IMR-90 (cell line): ENCODE data around the gene PRDM9.

Source experiments
- CEBPB ChIP-seq: IDR thresholded peaks from 2 replicates; pipeline ENCODE4 v1.6.1; 2012; ENCODE audit warnings: low read depth, low read length, improper control_type of control experiment
- CTCF ChIP-seq: conservative IDR thresholded peaks from 2 replicates; pipeline ENCODE4 v1.5.1; 2012; ENCODE audit warnings: mild to moderate bottlenecking, low read depth, low read length, improper control_type of control experiment
- ELK1 ChIP-seq: fragments of 150-350 bp; IDR thresholded peaks from 2 replicates; pipeline ENCODE4 v1.6.1; 2016; ENCODE audit warnings: low read depth, mild to moderate bottlenecking, low read length, moderate library complexity, borderline replicate concordance
- POLR2A ChIP-seq: IDR thresholded peaks from 2 replicates; pipeline ENCODE4 v1.6.1; 2012; ENCODE audit warnings: mild to moderate bottlenecking, low read depth, low read length
- RFX5 ChIP-seq: IDR thresholded peaks from 2 replicates; pipeline ENCODE4 v1.8.0; 2012; ENCODE audit warnings: low read depth, mild to moderate bottlenecking, low read length, moderate library complexity
- SMC3 ChIP-seq: fragments of 150-350 bp; IDR thresholded peaks from 2 replicates; pipeline ENCODE4 v1.6.1; 2016; ENCODE audit warnings: low read depth, mild to moderate bottlenecking, antibody characterized with exemption, low read length, moderate library complexity
- USF2 ChIP-seq: fragments of 150-350 bp; IDR thresholded peaks from 2 replicates; pipeline ENCODE4 v1.6.1; 2017; ENCODE audit warnings: mild to moderate bottlenecking, antibody characterized with exemption, low read length, low read depth

- no peak for TF ChIP-seq CTCF
- TF ChIP-seq POLR2A: no peak
- no peak for TF ChIP-seq SMC3
- TF ChIP-seq RFX5: no peak
- TF ChIP-seq CEBPB: no peak
- TF ChIP-seq ELK1: no peak
- no peak for TF ChIP-seq USF2
These were observed 15.1 kb downstream of the PRDM9 start for GRCh38 chr5:23522553-23522952.
